Germinal center (tissue), 1 donor: ENCODE measurements around the gene PRKAR1A.
"Not testable (repeated sequence)": the region's sequence is repeated elsewhere in the genome, so short reads cannot be mapped to it uniquely, and the experiment has no call there.

Source experiments
- DNase-seq: peaks from one replicate; pipeline ENCODE4 v3.0.0; 2012; ENCODE audit warnings: mixed read lengths, low spot score

The PRKAR1A gene

DNA sequence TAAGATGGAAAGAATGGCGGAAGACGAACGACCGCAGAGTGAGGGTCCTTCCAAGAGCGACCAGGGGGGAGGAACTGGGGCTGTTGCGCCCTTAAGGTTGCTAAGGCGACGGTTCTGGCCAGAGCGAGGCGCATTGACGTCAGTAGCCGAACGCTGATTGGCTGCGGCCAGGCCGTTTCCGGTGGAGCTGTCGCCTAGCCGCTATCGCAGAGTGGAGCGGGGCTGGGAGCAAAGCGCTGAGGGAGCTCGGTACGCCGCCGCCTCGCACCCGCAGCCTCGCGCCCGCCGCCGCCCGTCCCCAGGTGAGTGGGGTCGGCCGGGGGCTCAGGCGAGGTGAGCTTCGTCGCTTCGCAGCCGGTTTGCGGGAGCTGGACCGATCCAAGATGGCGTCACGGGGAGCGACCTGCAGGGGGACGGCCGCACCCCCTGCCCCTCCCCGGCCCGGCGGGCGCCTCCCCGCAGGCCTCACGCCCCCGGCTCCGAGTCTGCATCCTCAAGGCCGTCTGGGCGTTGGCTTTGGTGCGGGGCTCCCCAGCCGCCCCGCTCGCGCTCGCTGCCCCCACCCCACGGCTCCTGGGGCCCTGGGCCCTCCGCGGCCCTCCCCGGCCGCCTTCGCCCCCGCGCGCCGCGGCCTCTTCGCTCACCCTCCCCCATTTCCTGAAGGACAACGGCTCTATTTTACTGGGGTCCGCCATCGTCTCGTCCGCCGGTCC lies at the start of gene PRKAR1A:
Gene PRKAR1A (plus strand): TSS at position 184 of the 713 bp plus-strand sequence. CDS start 2,970 bp downstream, outside the sequence.
- peak; percentile 95 for DNase-seq

DNA sequence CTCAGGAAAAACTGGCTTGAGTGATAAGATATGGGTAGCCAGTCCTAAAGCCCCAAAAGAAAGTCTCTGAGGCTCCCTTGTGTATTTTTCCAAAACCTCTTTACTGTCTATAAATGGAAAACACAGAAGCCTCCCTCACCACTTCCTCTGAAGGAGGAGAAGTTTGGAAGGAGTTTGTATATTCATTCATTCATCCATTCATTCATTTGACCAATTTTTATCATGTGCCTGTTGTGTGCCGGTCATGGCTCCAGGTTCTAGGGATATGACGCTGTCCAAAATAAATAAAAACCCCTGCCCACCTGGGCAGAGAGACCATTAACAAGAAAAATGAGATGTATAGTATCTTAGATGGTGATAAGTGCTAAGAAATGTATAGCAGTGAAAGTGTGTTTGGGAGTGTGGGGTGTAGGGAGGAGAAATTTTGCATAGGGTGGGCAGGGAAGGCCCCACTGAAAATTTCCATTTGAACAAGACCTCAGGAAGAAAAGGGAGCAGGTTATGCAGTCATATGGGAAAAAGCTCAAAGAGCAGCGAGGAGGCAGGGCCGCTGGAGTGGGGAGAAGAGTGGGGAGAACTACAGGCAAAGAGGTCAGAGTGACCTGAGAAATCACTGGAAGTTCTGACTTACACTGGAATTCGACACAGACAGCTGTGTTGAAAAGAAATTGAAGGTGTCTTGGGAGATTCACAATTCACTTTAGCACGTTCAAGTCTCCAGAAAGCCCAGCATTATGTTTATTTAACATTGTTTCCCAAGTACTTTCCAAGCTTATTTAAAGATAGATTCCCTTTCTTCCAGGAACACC lies 48.8 kb upstream of the PRKAR1A start:
- DNase-seq: no peak

DNA sequence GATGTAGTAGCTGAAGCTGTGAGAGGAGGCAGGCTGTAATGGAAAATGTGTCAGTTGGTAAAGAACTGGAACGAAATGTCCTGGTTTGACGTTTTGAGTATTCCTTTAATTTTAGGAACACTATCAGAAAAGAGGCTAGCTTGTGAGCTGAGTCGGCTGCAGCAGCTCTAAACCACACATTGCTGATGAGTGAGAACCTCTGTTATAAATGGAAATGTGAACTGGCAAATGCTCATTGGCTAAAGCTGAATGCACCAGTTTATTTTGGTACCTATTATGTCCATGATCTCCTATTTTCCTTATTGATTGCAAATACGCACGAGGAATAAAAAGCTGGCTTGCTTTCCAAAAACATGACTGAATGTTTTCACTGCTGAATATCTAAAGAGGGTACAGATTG lies 43.9 kb upstream of the PRKAR1A start:
- no peak for DNase-seq

DNA sequence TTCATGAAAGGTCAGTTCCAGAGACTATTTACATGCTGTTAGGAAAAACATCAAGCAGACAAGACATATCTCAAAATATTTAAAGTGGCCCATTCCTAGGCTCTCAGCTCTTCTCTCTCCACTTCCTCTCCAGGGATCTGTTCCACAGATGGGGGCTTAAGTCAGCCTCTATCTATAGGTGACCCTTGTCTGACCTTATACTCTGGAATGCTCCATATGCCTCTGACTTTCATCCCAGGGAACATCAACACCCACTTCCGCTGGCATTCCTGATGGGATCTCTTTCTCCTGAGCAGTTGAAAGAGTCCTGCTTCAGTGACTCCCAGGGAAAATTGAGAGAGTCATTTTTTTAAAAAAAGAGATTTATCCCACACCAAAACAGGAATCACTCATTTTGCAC lies 43.4 kb upstream of the PRKAR1A start:
- no peak for DNase-seq

DNA sequence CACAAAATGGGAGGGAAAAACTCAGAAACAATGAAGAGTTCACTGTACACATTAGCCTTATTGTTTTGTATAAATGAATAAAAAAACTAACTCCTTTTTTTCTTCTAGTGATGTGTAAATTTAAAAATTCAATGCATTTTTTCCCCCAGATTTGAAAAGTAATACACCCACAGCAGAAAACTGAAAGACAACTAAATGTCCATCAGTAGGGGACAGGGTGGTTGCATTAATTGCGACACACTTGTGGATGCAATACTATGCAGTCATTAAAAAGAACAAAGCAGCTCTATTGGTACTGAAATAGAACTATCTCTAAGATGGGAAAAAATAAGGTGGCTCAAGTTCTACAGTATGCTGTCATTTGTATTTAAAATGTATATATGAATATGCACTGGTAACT lies 41.3 kb upstream of the PRKAR1A start:
- DNase-seq: no peak

DNA sequence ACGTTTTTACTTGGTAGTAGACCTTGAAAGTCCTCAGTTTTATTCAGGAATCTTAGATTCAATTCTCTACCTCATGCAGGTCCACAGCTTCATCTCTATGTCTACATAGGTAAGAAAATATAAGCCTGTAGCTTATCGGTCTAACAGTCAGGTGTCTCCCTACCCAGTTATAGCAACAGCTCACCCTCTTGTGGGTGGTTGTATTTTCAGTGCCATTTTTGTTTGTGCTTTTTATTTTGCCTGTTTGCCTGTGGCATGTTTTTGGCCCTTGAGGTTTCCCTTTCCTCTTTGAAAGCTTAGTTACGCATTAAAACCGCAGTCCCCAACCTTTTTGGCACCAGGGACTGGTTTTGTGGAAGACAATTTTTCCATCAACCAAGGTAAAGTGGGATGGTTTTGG lies 31.3 kb upstream of the PRKAR1A start:
- DNase-seq: no peak

DNA sequence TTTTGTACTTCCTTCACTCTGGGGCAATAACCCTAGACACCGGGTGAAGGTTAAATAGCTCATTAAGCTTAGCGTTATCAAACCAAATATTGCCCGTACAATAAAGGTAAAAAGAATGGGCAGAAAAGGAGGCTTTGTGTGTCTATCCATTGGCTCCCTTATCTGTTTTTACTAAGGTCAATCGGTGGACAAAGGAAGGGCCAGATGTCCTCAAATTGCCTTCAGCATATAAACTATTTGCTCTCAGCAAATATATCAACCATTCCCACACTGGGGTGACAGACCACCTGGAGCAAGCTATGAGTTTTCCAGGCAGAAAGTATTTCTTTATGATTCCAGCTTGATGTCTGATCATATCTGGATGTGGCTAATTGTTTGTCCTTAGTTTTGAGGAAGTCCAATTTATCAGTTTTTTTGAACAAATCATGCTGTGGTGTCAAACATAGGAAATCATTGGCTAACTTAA lies 29.6 kb upstream of the PRKAR1A start:
- no peak for DNase-seq

DNA sequence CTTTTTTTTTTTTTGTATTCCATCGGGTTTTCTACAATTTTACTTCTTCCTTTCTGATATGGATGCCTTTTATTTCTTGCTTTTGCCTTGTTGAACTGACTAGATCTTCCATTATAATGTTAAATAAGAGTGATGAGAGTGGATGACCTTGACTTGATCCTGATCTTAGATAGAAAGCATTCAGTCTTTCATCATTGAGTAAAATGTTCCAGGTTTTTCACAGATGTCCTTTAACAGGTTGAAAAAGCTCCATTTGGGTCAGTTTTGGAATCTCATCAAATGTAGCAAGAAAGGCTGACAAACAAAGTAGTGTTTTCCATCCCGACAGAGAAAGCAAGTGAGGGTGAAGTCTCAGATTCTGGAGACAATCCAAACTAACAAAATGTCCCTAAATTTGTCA lies 27.8 kb upstream of the PRKAR1A start:
- DNase-seq: no peak

DNA sequence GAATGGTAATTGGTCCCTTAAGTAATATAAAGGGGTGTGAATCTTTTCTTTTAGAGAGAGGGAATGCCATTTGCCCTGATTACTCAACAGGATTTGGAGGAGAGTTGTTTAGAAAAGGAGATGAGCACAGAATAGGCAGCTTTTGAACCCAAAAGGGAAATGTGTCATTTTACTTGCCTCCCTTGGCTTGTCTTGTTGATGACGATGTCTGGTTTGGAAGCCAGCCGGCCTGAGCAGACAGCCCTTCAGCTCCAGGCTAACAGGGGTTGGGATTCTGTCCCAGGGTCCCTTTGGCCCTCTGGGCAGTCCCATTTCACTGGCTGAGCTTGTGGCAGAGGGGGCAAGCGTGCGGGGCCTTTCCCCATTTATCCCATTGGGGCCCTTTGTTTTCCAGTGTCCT lies 22.3 kb upstream of the PRKAR1A start:
- DNase-seq: no peak

DNA sequence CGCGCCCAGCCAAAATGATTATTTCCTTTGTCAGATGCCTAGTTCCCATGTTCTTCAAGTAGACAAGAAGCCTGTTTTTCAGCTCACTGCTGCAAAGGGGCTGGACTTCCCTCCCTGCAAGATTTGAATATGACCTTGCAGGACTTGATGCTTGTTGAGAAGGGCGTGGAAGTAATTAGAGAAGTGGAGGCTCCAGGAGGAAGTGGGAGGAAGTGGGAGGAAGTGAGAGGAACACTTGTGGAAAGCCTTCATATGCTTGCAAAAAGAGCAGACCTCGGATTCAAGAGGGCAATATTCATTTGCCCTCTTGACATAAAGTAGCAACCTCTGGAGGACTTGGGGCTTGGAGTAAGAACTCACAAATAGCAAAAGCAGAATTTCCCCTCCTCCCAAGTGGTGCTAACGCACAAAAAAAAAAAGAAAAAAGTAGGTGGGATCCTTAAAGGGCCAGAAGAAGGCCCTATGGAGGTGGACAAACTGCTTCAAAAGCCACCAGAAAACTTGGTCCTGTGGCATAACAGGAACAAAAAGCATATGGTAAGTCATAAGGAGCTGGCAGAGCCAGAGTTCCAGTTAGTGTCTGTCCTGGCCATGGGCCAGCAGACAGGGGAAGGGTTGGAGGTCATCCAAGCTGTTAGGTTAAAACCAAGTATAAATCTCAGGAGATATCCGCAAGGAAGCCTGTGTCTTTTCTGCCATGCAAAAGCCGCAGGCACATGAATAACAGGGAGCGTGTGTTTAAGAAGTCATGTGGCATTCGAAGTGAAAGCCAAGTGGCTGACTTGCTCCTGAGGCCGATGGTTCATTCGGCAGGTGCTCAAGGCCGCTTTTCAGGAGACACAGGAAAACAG lies 20.6 kb upstream of the PRKAR1A start:
- peak; percentile 41 for DNase-seq

DNA sequence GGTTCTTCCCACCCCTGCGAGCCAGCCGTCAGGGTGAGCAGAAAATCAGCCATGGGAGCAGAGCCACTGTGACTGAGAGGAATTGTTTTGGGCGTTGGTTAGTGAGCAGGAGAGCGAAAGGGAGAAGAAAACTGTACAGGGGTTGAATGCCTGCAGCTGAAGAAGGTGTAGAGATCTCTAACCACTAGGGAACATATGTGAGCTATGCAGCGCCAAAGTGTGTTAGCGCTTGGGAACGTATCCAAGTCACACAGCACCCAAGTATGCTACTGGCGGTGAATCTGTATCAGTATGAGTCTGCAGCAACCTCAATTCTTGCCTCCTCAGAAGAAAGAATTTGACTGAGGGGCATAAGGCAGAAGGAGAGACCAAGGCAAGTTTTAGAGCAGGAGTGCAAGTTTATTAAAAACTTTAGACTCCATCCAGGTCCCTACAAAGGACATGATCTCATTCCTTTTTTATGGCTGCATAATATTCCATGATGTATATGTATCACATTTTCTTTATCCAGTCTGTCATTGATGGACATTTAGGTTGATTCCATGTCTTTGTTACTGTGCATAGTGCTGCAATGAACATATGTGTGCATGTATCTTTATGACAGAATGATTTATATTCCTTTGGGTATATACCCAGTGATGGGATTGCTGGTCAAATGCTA lies 19.7 kb upstream of the PRKAR1A start:
- DNase-seq: not testable (repeated sequence)

DNA sequence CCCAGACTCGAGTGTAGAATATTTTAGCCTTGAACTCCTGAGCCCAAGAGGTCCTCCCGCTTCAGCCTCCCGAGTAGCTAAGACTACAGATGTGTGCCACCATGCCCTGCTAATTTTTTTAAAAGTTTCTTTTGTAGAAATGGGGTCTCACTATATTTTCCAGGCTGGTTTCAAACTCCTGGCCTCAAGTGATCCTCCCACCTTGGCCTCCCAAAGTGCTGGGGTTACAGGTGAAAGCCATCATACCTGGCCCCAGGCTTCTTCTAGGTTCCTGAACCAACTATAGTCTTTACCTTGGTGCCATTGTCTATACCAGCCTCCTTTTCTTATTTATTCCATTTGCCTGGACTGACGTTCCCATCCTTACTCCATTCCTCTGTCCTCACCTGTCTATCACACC lies 17.1 kb upstream of the PRKAR1A start:
- no peak for DNase-seq

DNA sequence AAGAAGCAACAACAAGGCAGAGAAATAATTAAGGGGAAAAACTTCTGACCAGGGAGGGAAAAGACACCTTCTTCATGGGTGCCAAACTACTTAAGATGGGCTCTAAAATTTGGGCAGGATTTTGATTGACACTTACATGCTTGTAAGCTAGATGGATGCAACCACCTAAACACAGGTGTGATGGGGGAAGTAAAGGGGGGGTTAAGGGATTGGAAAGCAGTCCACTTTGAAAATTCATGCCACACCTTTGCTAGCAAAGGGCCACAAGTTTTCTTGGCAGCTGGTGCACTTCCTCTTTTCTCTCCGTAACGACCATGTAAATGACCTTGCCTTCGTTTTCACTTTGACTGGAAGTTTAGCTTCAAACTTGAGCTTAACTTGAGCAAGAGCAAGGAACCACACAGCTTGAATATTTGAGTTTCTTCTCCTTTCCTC lies 14.3 kb upstream of the PRKAR1A start:
- peak; percentile 69 for DNase-seq

DNA sequence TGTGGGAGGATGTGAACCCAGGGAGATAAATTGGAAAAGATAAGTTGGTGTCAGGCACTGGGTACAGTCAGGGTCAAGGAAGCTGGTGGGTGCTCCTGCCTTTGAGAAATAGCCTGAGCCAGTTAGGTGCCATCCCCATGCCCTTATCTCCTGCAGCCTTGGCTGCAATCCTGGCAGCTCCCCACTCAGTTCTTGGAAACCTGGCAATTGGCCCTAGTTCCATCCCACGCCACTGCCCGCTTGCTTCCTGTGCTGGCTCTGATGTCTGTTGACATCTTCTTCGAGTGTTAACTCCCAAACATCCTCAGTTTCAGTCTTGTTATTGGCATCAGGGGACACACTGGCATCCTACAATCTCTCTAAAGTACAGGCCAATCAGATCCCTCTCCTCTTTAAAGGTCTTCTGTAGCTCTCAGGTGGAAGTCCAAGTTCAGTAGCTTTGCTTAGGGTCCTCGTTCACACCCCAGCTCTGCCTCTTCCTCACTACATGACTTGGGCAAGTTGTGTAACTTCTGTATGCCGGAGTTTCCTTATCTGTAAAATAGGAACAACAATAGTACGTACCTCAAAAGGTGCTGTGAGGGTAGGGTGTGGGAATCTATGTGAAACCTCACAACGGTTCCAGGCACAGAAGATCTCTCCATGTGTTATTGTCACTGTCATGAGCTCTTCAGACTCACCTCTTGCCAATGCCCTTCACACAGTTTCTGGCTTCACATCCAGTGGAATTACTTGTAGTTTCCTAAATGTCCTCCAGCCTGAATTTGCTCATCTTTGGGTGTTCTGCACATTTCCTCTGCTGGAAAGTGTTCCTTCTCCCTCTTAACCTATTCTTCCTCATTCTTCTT lies 13.5 kb upstream of the PRKAR1A start:
- DNase-seq: no peak

DNA sequence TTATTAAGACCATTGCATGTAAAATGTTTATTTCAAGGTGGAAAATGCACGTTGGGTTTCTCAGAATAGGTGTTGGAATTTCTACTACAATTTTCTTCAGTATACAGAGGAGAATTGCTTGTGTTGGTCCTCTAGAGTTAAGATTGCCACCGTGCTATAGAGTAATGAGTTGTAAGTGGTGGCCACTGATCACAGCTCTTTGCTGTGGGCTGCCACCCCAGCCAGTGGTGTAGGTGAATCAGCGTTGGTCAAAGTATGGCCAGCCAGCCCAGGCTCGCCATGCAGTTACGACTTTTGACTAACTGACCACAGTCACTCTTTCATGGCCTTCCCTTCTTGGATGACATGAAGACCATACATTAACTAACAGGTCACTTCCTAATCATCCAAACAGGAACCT lies 12.6 kb upstream of the PRKAR1A start:
- DNase-seq: no peak

DNA sequence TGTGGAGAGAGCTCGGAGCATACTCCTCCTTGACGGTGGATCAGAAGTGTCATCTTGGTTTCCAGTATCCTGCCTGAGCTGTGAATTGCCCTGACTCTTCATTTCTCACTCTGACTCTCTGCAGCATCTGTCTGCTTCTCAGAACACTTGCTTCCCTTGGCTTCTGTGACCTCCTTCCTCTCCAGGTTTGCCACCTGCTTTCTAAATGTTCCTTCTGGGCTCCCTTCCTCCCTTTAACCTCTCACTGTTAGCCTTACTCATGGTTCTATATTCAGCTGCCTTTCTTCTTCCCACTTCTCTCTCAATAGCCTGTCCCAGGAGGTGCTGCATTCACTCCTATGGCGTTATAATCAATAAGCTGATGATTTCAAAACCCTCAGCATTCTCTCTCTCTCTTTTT lies 11.2 kb upstream of the PRKAR1A start:
- no peak for DNase-seq

DNA sequence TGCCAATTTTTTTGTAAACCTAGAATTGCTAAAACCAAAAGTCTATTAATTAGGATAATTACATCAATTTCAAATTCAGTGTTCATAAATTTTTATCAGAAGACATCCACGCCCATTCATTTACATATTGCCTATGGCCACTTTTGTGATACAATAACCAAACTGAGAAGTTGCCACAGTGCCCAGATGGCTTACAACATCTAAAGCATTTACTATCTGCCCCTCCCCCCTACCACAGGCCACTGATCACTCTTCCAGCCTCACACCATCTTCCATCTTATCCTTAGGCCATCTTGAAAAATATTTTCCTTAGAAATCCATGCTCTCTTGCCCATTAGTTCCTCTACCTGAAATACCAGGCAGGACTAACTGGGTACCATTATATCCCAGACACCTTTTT lies 6.3 kb upstream of the PRKAR1A start:
- DNase-seq: no peak

DNA sequence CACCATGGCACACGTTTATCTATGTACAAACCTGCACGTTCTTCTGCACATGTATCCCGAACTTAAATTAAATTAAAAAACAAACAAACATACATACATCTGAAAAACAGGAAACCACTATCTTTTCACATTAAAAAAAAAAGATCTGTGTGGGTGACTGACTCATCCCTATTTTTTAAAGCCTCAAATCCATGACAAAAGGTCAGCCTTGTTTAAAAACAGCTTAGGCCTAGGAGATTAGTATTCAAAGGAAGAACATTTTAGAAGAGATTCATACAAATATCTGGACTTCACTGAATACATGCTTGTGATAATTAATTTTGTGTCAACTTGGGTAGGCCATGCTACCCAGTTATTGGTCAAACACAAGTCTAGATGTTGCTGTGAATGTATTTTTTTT lies 4.7 kb upstream of the PRKAR1A start:
- DNase-seq: no peak

DNA sequence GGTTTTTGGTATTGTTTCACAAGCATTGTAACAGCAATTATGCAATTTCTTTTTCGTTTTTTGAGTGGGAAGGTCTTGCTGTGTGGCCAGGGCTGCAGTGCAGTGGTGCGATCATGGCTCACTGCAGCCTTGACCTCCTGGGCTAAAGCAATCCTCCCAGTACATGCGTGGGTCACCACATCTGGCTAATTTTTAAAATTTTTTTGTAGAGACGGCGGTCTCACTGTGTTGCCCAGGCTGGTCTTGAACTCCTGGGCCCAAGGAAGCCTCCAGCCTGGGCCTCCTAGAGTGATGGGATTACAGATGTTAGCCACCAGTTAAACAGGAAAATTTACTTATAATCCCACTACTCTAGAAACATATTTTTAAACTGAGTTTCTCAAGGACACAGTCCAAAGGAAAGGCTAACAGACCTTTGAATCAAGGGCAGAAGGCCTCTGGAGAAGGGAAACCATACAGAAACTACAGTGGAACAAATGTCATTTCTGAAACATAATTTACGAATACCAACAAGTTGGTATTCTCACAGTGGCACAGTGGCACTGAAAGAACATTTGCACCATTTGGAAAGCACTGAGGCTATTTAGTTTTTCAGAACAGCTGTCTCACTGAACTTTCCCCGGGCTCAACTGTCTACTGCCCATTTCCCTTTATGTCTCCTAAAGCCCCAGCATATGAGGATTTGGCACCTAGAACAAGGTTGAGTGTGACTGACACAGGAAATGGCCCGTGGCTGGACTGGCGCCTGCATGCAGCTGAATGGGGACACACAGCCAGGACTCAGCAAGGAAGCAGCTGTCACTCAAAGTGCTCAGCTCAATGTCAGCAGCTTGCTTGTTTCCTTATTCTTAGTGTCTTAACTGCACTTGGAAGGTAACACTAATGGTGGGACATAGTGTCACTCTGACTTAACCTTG lies 2.8 kb upstream of the PRKAR1A start:
- no peak for DNase-seq

DNA sequence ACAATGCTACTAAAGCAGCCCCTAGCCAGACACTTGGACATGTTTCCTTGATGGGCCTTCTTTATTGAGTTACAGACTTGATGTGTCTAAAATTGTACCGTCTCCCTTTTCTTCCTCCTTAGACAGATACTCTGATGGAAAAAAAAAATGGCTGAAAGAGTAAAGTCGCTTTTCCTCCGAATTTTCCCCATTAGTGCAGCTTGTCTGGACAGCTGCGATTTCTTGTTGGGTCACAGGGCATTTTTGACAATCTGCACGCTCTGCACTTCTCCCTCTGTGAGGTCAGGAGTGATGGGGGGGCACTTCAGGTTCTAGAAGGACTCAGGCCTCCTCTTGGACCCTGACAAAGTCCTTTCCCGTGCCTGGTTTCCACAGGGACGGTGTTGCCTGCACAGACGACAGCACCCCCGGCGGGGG lies 968 bp upstream of the PRKAR1A start:
- DNase-seq: no peak
